GM18526 (cell line): Measurements from ENCODE around the gene PTX3.

Experiments
- POLR2A ChIP-seq: IDR thresholded peaks from 3 replicates; pipeline ENCODE4 v1.6.1; 2011; ENCODE audit not compliant: insufficient read length; ENCODE audit errors: extremely low read depth

Gene PTX3

GRCh38 chr3:157445857-157446256, 9.2 kb downstream of the PTX3 start:
- no peak for TF ChIP-seq POLR2A

GRCh38 chr3:157447026-157447694, 10.5 kb downstream of the PTX3 start:
- no peak for TF ChIP-seq POLR2A

GRCh38 chr3:157452097-157452496, 15.4 kb downstream of the PTX3 start:
- no peak for TF ChIP-seq POLR2A

GRCh38 chr3:157453824-157454223, 17.2 kb downstream of the PTX3 start:
- TF ChIP-seq POLR2A: no peak

- TF ChIP-seq POLR2A: no peak
Measured at GRCh38 chr3:157459706-157460105, 23.1 kb downstream of the PTX3 start.

GRCh38 chr3:157460253-157460652, 23.6 kb downstream of the PTX3 start:
- TF ChIP-seq POLR2A: no peak

GRCh38 chr3:157463816-157464215, 27.2 kb downstream of the PTX3 start:
- TF ChIP-seq POLR2A: no peak

- TF ChIP-seq POLR2A: no peak
Measured at GRCh38 chr3:157464321-157464720, 27.7 kb downstream of the PTX3 start.

- TF ChIP-seq POLR2A: no peak
Measured at GRCh38 chr3:157465741-157466140, 29.1 kb downstream of the PTX3 start.

GRCh38 chr3:157467200-157467599, 30.6 kb downstream of the PTX3 start:
- no peak for TF ChIP-seq POLR2A

- no peak for TF ChIP-seq POLR2A
Measured at GRCh38 chr3:157469561-157470294, 33.1 kb downstream of the PTX3 start.

- TF ChIP-seq POLR2A: no peak
Measured at GRCh38 chr3:157471064-157471463, 34.4 kb downstream of the PTX3 start.

- no peak for TF ChIP-seq POLR2A
Measured at GRCh38 chr3:157472648-157473047, 36.0 kb downstream of the PTX3 start.

GRCh38 chr3:157475921-157476414, 39.3 kb downstream of the PTX3 start:
- no peak for TF ChIP-seq POLR2A

- TF ChIP-seq POLR2A: no peak
Measured at GRCh38 chr3:157477441-157477840, 40.8 kb downstream of the PTX3 start.

- TF ChIP-seq POLR2A: no peak
Measured at GRCh38 chr3:157479464-157480243, 43.0 kb downstream of the PTX3 start.
